ENCODE data around the gene ANKS4B.
"Not testable (repeated sequence)": the region's sequence is repeated elsewhere in the genome, so short reads cannot be mapped to it uniquely, and the experiment has no call there.

DNA sequence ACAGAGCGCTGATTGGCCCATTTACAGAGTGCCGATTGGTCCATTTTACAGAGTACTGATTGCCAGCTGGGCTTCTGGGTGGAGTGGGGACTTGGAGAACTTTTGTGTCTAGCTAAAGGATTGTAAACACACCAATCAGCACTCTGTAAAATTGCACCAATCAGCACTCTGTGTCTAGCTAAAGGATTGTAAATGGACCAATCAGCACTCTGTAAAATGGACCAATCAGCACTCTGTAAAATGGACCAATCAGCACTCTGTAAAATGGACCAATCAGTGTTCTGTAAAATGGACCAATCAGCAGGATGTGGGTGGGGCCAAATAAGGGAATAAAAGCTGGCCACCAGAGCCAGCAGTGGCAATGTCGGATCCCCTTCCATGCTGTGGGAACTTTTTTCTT is 56.3 kb downstream of the ANKS4B start:
- TF ChIP-seq, protein P1, sequence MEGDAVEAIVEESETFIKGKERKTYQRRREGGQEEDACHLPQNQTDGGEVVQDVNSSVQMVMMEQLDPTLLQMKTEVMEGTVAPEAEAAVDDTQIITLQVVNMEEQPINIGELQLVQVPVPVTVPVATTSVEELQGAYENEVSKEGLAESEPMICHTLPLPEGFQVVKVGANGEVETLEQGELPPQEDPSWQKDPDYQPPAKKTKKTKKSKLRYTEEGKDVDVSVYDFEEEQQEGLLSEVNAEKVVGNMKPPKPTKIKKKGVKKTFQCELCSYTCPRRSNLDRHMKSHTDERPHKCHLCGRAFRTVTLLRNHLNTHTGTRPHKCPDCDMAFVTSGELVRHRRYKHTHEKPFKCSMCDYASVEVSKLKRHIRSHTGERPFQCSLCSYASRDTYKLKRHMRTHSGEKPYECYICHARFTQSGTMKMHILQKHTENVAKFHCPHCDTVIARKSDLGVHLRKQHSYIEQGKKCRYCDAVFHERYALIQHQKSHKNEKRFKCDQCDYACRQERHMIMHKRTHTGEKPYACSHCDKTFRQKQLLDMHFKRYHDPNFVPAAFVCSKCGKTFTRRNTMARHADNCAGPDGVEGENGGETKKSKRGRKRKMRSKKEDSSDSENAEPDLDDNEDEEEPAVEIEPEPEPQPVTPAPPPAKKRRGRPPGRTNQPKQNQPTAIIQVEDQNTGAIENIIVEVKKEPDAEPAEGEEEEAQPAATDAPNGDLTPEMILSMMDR (IDR thresholded peaks at IDR 0.05; ENCODE audit: low read depth, low read length, missing input control): not testable (repeated sequence)
- TF ChIP-seq TAF1 (conservative IDR thresholded peaks at IDR 0.05); FOXA1 (IDR thresholded peaks at IDR 0.05); REST (IDR thresholded peaks at IDR 0.05); NR2F2 (IDR thresholded peaks at IDR 0.05); GABPA (IDR thresholded peaks at IDR 0.05 in 1 of 2, conservative IDR thresholded peaks at IDR 0.05 in 1 of 2); RAD21 (IDR thresholded peaks at IDR 0.05); HNF4G (IDR thresholded peaks at IDR 0.05); RXRA (IDR thresholded peaks at IDR 0.05); SP1 (IDR thresholded peaks at IDR 0.05); EGR1 (IDR thresholded peaks at IDR 0.05; ENCODE audit: low read depth in 2 of 2): not testable (repeated sequence)
- TF ChIP-seq, protein P2, sequence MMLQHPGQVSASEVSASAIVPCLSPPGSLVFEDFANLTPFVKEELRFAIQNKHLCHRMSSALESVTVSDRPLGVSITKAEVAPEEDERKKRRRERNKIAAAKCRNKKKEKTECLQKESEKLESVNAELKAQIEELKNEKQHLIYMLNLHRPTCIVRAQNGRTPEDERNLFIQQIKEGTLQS (IDR thresholded peaks at IDR 0.05): not testable (repeated sequence)
- TF ChIP-seq, protein P3, sequence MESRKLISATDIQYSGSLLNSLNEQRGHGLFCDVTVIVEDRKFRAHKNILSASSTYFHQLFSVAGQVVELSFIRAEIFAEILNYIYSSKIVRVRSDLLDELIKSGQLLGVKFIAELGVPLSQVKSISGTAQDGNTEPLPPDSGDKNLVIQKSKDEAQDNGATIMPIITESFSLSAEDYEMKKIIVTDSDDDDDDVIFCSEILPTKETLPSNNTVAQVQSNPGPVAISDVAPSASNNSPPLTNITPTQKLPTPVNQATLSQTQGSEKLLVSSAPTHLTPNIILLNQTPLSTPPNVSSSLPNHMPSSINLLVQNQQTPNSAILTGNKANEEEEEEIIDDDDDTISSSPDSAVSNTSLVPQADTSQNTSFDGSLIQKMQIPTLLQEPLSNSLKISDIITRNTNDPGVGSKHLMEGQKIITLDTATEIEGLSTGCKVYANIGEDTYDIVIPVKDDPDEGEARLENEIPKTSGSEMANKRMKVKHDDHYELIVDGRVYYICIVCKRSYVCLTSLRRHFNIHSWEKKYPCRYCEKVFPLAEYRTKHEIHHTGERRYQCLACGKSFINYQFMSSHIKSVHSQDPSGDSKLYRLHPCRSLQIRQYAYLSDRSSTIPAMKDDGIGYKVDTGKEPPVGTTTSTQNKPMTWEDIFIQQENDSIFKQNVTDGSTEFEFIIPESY (IDR thresholded peaks at IDR 0.05): not testable (repeated sequence)
